HG02571 (cell line): ENCODE measurements around the gene PIP4K2B.
A peak's percentile ranks its signal among the peaks of the same experiment; 100 is the strongest.
"Not testable (repeated sequence)": the region's sequence is repeated elsewhere in the genome, so short reads cannot be mapped to it uniquely, and the experiment has no call there.

Experiments
- ATAC-seq: cut with Tn5 transposase; IDR thresholded peaks from one replicate; pipeline ENCODE4 v1.9.1; 2021; ENCODE audit warnings: mild to moderate bottlenecking, moderate library complexity; ENCODE audit not compliant: unreplicated experiment

PIP4K2B gene

DNA sequence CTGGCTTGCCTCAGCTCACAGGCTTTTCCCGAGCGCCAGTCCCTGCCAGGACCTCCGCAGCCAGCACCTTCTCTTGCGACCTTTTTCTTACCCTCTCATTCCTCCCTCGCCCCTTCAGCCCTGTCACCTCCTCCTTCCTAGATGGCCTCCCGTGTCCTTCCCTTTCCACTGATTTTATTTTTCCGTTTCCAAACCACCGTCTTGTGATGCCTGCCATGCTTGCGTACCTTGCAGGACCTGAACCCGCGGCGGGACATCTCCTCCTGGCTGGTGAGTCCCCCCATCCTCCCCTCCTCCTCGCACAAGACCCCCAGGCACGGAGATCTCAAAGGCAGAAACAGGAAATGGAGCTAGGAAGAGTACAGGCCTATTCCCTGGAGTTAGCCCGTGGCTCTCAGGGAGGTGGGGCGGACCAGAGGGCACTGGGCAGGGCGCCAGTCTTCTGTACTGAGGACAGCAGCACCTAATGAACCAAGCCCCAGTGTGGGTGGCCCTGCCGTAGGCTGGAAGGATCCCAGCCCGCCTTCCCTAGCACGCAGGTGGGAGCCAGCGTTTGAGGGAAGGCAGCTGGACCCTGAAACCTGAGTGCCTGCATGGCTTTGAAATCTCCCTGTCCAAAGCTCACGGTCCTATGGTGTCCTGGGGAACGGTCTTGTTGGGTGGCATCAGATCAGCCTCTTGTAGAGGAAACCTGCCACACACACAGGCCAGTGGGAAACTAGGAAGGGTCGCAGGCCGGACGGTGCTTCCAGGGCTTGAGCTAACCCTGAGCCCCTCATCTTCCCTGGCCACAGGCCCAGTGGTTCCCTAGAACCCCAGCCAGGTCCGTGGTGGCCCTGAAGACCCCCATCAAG, 68.6 kb downstream of the PIP4K2B start:
- no peak for ATAC-seq

DNA sequence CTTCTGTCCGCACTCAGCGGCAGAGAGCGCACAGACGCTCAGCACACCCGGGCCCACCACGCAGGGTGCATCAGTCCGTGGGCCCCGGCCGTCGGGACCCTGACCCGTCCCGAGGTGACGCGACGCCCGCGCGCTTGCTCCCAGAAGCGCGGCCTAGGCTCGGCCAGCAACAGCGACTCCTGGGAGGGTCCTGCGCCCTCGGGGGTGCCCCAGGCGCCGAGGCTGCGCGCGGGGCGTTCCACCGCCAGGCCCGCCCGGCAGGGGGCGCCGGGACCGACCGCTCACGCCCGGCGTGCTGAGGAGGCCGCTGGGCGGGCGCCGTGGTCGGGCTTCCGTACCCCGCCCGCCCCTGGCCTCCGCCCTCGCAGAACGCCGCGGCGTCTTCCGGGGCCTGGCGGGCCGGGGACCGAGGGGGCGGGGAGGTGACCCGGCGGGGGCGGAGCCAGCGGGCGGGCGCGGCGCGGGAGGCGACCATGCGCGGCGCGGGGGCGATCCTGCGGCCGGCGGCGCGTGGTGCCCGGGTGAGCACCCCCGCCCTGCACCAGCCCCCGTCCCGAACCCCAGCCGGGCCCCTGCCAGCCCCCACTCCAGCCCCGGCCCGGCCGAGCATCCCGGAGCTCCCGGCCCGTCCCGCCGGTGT, 69.3 kb downstream of the PIP4K2B start, which contains the start of gene CISD3:
Gene CISD3, plus strand, starts transcription at position 456 of the 640 bp plus-strand sequence. Its CDS starts 18 bp downstream, at position 474.
- ATAC-seq, result peak; percentile 74

- no peak for ATAC-seq
Measured at GRCh38 chr17:38729368-38729885, 69.9 kb downstream of the PIP4K2B start.

GRCh38 chr17:38728290-38728831, 71.0 kb downstream of the PIP4K2B start:
- no peak for ATAC-seq

DNA sequence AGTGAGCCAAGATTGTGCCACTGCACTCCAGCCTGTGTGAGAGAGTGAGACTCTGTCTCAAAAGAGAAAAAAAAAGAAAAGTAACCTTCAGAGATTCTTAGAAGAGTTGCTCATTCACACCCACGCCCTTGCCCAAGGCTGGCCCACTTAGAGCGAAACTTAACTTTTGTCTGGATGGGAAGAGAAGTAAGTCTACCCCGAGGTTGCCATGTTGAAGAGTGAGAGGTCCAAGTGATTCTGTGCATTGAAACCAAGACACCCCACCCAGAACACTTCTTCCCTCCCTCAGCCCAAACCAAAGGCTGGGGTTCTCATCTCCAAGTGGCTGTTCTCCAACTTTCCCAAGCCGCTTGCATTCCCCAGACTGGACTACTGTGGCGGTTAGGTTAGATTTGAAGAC, 71.6 kb downstream of the PIP4K2B start:
- ATAC-seq, result no peak

DNA sequence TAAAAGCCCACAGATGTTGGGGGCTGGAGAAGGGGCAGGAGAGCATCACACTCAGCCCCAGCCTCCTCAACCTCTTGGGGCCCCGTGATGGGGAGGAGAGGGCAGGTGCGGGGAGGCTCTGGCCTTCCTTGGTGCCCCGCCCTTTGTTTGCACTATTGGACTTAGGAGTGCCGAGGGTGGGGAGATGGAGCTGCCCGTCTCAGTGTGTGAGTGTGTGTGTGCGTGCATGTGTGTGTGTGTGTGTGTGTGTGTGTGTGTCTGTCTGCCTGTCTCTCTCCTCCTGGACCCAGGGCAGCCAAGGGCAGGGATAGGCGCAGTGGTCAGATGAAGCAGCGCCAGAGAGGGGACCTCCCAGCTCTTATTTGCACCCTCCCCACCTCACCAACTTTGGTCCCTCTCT, 73.2 kb downstream of the PIP4K2B start:
- ATAC-seq, result not testable (repeated sequence)

- ATAC-seq, result no peak
Measured at GRCh38 chr17:38725066-38725465, 74.3 kb downstream of the PIP4K2B start.

GRCh38 chr17:38724337-38724988, 74.9 kb downstream of the PIP4K2B start:
- ATAC-seq, result no peak

DNA sequence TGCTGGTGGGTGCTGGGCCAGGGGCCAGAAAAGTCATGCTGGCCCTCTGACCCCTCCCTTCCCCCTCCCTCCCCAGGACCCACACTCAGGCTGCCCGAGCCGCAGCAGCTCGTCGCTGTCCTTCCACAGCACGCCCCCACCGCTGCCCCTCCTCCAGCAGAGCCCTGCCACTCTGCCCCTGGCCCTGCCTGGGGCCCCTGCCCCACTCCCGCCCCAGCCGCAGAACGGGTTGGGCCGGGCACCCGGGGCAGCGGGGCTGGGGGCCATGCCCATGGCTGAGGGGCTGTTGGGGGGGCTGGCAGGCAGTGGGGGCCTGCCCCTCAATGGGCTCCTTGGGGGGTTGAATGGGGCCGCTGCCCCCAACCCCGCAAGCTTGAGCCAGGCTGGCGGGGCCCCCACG, 77.6 kb downstream of the PIP4K2B start:
- no peak for ATAC-seq

GRCh38 chr17:38720941-38721340, 78.4 kb downstream of the PIP4K2B start:
- no peak for ATAC-seq

DNA sequence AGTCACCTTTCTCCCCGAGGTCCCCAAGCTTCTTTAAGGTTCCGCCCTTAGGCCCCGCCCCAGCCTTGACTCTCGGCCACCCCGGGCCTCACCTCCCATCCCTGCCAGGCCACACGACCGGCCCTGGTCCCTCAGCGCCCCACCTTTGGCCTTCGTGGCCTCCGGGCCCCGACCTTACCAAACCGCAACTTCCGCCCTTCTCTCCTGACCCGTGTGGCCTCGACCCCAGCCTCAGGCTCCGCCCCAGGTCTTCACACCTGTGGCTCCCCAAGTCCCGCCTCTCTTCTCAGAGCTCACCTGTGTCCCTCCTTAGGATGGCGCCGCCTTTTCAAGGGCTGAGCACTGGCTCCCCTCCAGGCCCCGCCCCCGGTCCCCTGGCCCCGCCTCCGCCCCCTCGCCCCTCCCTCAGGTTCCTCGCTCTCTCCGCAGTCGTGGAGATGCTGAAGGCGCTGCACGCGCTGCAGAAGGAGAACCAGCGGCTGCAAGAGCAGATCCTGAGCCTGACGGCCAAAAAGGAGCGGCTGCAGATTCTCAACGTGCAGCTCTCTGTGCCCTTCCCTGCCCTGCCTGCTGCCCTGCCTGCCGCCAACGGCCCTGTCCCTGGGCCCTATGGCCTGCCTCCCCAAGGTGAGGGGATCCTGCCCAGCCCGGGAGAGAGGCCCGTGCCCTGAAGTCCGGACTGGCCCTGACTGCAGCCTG, 79.3 kb downstream of the PIP4K2B start:
- ATAC-seq, result no peak

- ATAC-seq, result no peak
Measured at GRCh38 chr17:38719289-38719942, 79.9 kb downstream of the PIP4K2B start.

DNA sequence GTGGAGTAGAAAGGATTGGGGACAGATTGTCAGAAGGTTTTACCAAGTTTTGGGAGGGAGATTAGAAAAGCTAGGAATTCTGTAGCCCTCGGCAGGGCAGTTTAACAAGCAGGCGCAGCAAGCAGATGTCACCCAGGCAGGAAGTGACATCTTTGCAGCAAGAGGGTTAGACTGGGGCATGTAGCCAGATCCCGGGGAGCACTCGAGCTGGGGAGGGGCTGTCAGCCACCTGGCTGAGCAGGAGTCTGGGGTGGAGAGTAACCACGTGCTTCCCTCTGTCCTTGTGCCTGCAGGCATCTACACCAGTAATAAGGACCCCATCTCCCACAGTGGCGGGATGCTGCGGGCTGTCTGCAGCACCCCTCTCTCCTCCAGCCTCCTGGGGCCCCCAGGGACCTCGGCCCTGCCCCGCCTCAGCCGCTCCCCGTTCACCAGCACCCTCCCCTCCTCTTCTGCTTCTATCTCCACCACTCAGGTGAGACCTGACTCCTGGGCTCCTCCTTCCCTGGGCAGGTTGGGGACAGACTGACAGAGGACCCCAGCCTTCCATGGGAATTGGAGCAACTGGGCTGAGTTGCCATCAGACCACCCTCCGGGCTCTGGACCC, 82.1 kb downstream of the PIP4K2B start:
- no peak for ATAC-seq

DNA sequence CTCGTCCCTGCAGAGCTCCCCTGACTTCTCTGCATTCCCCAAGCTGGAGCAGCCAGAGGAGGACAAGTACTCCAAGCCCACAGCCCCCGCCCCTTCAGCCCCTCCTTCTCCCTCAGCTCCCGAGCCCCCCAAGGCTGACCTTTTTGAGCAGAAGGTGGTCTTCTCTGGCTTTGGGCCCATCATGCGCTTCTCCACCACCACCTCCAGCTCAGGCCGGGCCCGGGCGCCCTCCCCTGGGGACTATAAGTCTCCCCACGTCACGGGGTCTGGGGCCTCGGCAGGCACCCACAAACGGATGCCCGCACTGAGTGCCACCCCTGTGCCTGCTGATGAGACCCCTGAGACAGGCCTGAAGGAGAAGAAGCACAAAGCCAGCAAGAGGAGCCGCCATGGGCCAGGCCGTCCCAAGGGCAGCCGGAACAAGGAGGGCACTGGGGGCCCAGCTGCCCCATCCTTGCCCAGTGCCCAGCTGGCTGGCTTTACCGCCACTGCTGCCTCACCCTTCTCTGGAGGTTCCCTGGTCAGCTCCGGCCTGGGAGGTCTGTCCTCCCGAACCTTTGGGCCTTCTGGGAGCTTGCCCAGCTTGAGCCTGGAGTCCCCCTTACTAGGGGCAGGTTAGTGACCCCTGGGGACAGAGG, 82.9 kb downstream of the PIP4K2B start:
- ATAC-seq, result no peak
